ENCODE measurements around the gene NEIL3.

DNA sequence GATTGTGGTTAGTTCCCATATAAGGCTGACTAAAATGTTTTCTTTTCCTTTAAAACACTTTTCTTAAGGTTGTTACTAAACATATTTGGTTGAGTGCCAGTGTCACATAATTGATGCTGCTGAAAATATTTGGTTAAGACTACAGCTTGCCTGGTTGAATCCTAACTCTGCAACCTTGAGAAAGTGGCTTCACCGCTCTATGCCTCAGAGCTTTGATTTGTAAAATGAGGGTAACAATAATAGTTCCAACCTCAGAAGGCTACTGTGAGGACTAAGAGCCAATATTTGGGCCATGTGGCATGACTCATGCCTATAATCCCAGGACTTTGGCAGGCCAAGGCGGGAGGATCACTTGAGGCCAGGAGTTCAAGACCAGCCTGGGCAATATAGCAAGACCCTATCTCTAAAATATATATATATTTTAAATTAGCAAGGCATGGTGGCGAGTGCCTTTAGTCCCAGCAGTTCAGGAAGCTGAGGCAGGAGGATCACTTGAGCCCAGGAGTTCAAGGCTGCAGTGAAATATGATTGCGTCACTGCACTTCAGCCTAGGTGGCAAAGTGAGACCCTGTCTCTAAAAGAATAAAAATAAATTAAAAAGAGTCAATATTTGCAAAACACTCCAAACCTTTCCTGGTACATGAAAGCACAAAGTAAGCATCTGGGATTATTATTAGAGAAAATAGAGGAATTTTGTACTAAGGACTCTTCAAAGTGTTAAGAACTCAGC, 7.1 kb upstream of the NEIL3 start:
- no peak for TF ChIP-seq EZH2 (IDR thresholded peaks at IDR 0.05; ENCODE audit: low read length, missing control alignments)
- TF ChIP-seq, protein P1, sequence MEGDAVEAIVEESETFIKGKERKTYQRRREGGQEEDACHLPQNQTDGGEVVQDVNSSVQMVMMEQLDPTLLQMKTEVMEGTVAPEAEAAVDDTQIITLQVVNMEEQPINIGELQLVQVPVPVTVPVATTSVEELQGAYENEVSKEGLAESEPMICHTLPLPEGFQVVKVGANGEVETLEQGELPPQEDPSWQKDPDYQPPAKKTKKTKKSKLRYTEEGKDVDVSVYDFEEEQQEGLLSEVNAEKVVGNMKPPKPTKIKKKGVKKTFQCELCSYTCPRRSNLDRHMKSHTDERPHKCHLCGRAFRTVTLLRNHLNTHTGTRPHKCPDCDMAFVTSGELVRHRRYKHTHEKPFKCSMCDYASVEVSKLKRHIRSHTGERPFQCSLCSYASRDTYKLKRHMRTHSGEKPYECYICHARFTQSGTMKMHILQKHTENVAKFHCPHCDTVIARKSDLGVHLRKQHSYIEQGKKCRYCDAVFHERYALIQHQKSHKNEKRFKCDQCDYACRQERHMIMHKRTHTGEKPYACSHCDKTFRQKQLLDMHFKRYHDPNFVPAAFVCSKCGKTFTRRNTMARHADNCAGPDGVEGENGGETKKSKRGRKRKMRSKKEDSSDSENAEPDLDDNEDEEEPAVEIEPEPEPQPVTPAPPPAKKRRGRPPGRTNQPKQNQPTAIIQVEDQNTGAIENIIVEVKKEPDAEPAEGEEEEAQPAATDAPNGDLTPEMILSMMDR (conservative IDR thresholded peaks at IDR 0.05 in 1 of 2, IDR thresholded peaks at IDR 0.05 in 1 of 2; ENCODE audit: low read depth in 1 of 2, low read length in 2 of 2): no peak
